RWPE2 (cell line): ENCODE results near the gene TACR3.
"Not testable (repeated sequence)": the region's sequence is repeated elsewhere in the genome, so short reads cannot be mapped to it uniquely, and the experiment has no call there.

Source experiments
- ATAC-seq: fragments of 200-7000 bp; cut with Tn5 transposase; 3 replicates; pipeline ENCODE4 v1.9.1; 2021; ENCODE audit warnings: low read depth
- DNase-seq: peaks from one replicate; pipeline ENCODE4 v3.0.0-alpha.2; 2020; ENCODE audit warnings: low spot score
- H3K27ac ChIP-seq: fragments of 450-650 bp; 2 replicates; pipeline ENCODE4 v1.5.1; 2017; ENCODE audit warnings: mild to moderate bottlenecking; ENCODE audit not compliant: poor library complexity, severe bottlenecking
- H3K27me3 ChIP-seq: fragments of 250-450 bp; sonication (Bioruptor Pico); 2 replicates; pipeline ENCODE4 v1.5.1; 2021; ENCODE audit warnings: mild to moderate bottlenecking, moderate library complexity; ENCODE audit not compliant: insufficient read depth, poor library complexity, severe bottlenecking
- H3K36me3 ChIP-seq: fragments of 250-450 bp; sonication (Bioruptor Pico); 2 replicates; pipeline ENCODE4 v1.5.1; 2020; ENCODE audit warnings: low read depth, mild to moderate bottlenecking, moderate library complexity
- H3K4me1 ChIP-seq: fragments of 250-450 bp; sonication (Bioruptor Pico); 2 replicates; pipeline ENCODE4 v1.5.1; 2021; ENCODE audit warnings: mild to moderate bottlenecking, moderate library complexity; ENCODE audit not compliant: insufficient read depth, poor library complexity, severe bottlenecking
- H3K4me3 ChIP-seq: fragments of 250-450 bp; sonication (Bioruptor Pico); 2 replicates; pipeline ENCODE4 v1.5.1; 2021; ENCODE audit warnings: mild to moderate bottlenecking, moderate library complexity; ENCODE audit not compliant: severe bottlenecking
- H3K9me3 ChIP-seq: fragments of 250-450 bp; sonication (Bioruptor Pico); 2 replicates; pipeline ENCODE4 v1.5.1; 2021; ENCODE audit warnings: mild to moderate bottlenecking, moderate library complexity; ENCODE audit not compliant: severe bottlenecking
- CTCF ChIP-seq: fragments of 450-650 bp; IDR thresholded peaks from one replicate; pipeline ENCODE4 v1.5.1; 2017; ENCODE audit warnings: mild to moderate bottlenecking, moderate library complexity; ENCODE audit not compliant: poor library complexity, severe bottlenecking

The TACR3 gene

DNA sequence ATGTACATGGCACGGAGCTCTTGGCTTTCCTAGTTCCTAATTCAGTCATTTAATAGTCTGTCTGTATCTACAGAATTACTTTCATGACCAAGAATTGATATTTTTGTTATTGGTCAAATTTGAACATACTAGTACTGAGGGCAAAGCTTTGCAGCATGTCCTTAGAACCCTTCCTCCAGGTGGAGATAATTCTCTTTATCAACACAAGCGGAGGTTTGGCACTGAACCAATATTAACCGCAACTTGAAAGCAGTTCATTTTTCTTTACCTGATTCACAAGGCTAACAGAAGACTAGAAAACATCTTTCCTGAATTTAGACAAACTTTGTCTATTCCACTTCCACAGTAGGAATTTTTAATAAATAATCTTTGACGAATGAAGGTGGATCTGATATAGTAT is 73.8 kb downstream of the TACR3 start:
- Histone ChIP-seq H3K4me3 (no peak overlapping the region), H3K36me3 (no peaks in the 10 kb centered on the region), H3K9me3 (no peaks in the 10 kb centered on the region), H3K4me1 (no peaks in the 10 kb centered on the region), H3K27me3 (no peaks in the 10 kb centered on the region), H3K27ac (no peak overlapping the region)
- no peak for DNase-seq
- ATAC-seq = no peak
- TF ChIP-seq CTCF = no peak

GRCh38 chr4:103634236-103634635 is 85.5 kb downstream of the TACR3 start:
- DNase-seq (no peak), ATAC-seq (no peak)
- no peak overlapping the region for H3K4me3 ChIP-seq

DNA sequence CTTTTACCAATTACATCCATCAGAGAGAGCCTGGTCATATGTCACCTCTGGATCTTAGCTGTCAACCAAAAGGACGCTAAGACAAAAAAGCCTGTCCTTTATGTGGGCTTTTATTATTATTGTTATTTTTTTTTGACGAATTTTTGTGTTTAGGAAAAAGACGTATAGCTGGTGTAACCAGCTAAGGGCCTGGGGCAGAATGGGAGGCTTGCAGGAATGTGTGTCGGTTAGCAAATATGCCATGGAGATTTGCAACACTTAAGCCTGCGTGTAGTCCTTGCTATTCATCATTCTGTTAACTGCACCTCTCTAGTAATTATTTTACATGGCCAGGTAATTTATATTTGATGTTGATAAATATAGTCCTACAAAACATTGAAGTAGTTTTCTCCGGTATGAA is 93.5 kb downstream of the TACR3 start:
- no peak for TF ChIP-seq CTCF
- no peak for ATAC-seq
- Histone ChIP-seq H3K4me1 (no peaks in the 10 kb centered on the region), H3K36me3 (no peaks in the 10 kb centered on the region), H3K27ac (no peak overlapping the region), H3K9me3 (no peaks in the 10 kb centered on the region), H3K4me3 (no peak overlapping the region), H3K27me3 (no peaks in the 10 kb centered on the region)
- DNase-seq = no peak

More at GRCh38 chr4:103634236-103634635, 85.5 kb downstream of the TACR3 start:
- H3K36me3 ChIP-seq = no peaks in the 10 kb centered on the region
- H3K27me3 ChIP-seq = no peaks in the 10 kb centered on the region
- no peaks in the 10 kb centered on the region for H3K9me3 ChIP-seq
- TF ChIP-seq CTCF = peak; percentile 30
- no peak overlapping the region for H3K27ac ChIP-seq
- no peaks in the 10 kb centered on the region for H3K4me1 ChIP-seq

DNA sequence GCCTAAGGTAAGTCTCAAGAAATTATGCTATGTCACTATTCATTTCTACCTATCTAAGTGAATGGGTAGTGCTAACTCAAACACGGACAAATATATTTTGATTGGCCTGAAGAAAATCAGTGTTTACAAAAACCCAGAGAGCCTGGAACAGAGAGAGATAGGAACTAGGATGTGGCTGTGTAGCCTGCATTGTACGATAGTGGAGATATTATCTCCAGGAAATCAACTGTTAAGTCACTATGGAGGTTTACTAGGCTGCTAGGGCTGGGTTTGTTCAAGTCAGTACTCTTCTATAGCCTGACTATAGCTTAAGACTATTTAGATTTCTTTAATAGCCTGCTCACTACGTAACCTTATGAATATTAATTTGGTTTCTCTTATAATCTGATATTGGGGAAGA is 127.9 kb downstream of the TACR3 start:
- Histone ChIP-seq H3K4me3 (no peak overlapping the region), H3K27me3 (no peaks in the 10 kb centered on the region), H3K36me3 (no peaks in the 10 kb centered on the region), H3K9me3 (no peaks in the 10 kb centered on the region), H3K27ac (no peak overlapping the region), H3K4me1 (no peaks in the 10 kb centered on the region)
- ATAC-seq (no peak), DNase-seq (no peak)
- no peak for TF ChIP-seq CTCF

GRCh38 chr4:103567591-103567990 is 152.2 kb downstream of the TACR3 start:
- H3K4me1 ChIP-seq = no peaks in the 10 kb centered on the region
- no peak for ATAC-seq

GRCh38 chr4:103559178-103559577 is 160.6 kb downstream of the TACR3 start:
- not testable (repeated sequence) for H3K36me3 ChIP-seq, H3K9me3 ChIP-seq, H3K4me1 ChIP-seq, DNase-seq, H3K27me3 ChIP-seq, H3K27ac ChIP-seq, H3K4me3 ChIP-seq, ATAC-seq

More at GRCh38 chr4:103567591-103567990, 152.2 kb downstream of the TACR3 start:
- no peak overlapping the region for H3K27ac ChIP-seq
- H3K27me3 ChIP-seq = no peaks in the 10 kb centered on the region
- no peak for DNase-seq
- no peak for TF ChIP-seq CTCF
- H3K9me3 ChIP-seq = no peaks in the 10 kb centered on the region
- no peaks in the 10 kb centered on the region for H3K36me3 ChIP-seq
- H3K4me3 ChIP-seq = no peak overlapping the region
